Tibial nerve (tissue), 4 donors: ENCODE measurements around the gene ZNF513.

Experiments used
- CTCF ChIP-seq, 5 experiments: fragments of 200-600 bp in 3 of 5; fragments of 450-650 bp in 2 of 5; sonication (generic) in 3 of 5; IDR thresholded peaks; one replicate each; pipeline ENCODE4 v1.5.1; 2016 to 2019; ENCODE audit warnings: antibody characterized with exemption in 5 of 5, mild to moderate bottlenecking in 3 of 5, moderate library complexity in 2 of 5
- EP300 ChIP-seq, 2 donors: sonication (generic); formaldehyde crosslinking; IDR thresholded peaks; one replicate each; pipeline ENCODE4 v1.6.1; 2017; ENCODE audit warnings: antibody characterized with exemption in 2 of 2, mild to moderate bottlenecking in 1 of 2
- POLR2A ChIP-seq, 2 donors: fragments of 450-650 bp; IDR thresholded peaks; one replicate each; pipeline ENCODE4 v1.6.1; 2017; ENCODE audit warnings: antibody characterized with exemption in 2 of 2, mild to moderate bottlenecking in 2 of 2, moderate library complexity in 2 of 2

- TF ChIP-seq CTCF (IDR thresholded peaks at IDR 0.05), result no peak
- TF ChIP-seq POLR2A (IDR thresholded peaks at IDR 0.05), result no peak
- TF ChIP-seq EP300 (IDR thresholded peaks at IDR 0.05), result no peak
Measured at GRCh38 chr2:27347641-27348040, 32.9 kb downstream of the ZNF513 start.
